DOHH2 (cell line): ENCODE results near the gene SMCR8.

Experiments used
- H3F3A ChIP-seq: fragments of 200-600 bp; sonication (generic), shearing (Covaris generic); 2 replicates; pipeline ENCODE4 v1.6.0; 2016; ENCODE audit warnings: antibody characterized with exemption, mild to moderate bottlenecking; ENCODE audit not compliant: control insufficient read depth, insufficient read depth
- H3K27ac ChIP-seq: fragments of 200-600 bp; sonication (generic); 2 replicates; pipeline ENCODE4 v1.5.1; 2014; ENCODE audit warnings: low read depth, mild to moderate bottlenecking, low read length, moderate library complexity
- H3K27me3 ChIP-seq: fragments of 200-600 bp; sonication (generic); 2 replicates; pipeline ENCODE4 v1.6.1; 2014; ENCODE audit warnings: mild to moderate bottlenecking, low read length, mixed read lengths; ENCODE audit not compliant: control insufficient read depth
- H3K36me3 ChIP-seq: fragments of 200-600 bp; sonication (generic); 2 replicates; pipeline ENCODE4 v1.6.1; 2014; ENCODE audit warnings: mild to moderate bottlenecking, low read length, moderate library complexity, mixed read lengths; ENCODE audit not compliant: control insufficient read depth
- H3K4me1 ChIP-seq: fragments of 200-600 bp; sonication (generic); 2 replicates; pipeline ENCODE4 v1.6.1; 2014; ENCODE audit warnings: mild to moderate bottlenecking, low read length, mixed read lengths; ENCODE audit not compliant: control insufficient read depth
- H3K4me2 ChIP-seq: fragments of 200-600 bp; sonication (generic); 2 replicates; pipeline ENCODE4 v1.6.0; 2014; ENCODE audit warnings: mild to moderate bottlenecking, low read length, moderate library complexity
- H3K4me3 ChIP-seq: fragments of 200-600 bp; sonication (generic); 2 replicates; pipeline ENCODE4 v1.5.1; 2014; ENCODE audit warnings: mild to moderate bottlenecking, low read length, mixed read lengths
- H3K79me2 ChIP-seq: fragments of 200-600 bp; sonication (generic); 2 replicates; pipeline ENCODE4 v1.6.1; 2014; ENCODE audit warnings: mild to moderate bottlenecking, low read length, mixed read lengths; ENCODE audit not compliant: control insufficient read depth
- H3K9me2 ChIP-seq: fragments of 200-600 bp; sonication (generic); replicated peaks from 2 replicates; pipeline ENCODE4 v1.6.1; 2014; ENCODE audit warnings: mild to moderate bottlenecking, low read length, mixed read lengths; ENCODE audit not compliant: control insufficient read depth
- H3K9me3 ChIP-seq: fragments of 200-600 bp; sonication (generic); 2 replicates; pipeline ENCODE4 v1.6.1; 2014; ENCODE audit warnings: antibody characterized with exemption, low read length, mixed read lengths; ENCODE audit not compliant: control insufficient read depth, insufficient read depth
- H4K20me1 ChIP-seq: fragments of 200-600 bp; sonication (generic); 2 replicates; pipeline ENCODE4 v1.6.0; 2014; ENCODE audit warnings: low read depth, mild to moderate bottlenecking, antibody characterized with exemption, low read length, moderate library complexity; ENCODE audit not compliant: control insufficient read depth, insufficient read depth
- CTCF ChIP-seq: fragments of 200-600 bp; sonication (generic); IDR thresholded peaks from one replicate; pipeline ENCODE4 v1.5.1; 2014; ENCODE audit warnings: antibody characterized with exemption, mild to moderate bottlenecking, low read depth, low read length; ENCODE audit not compliant: poor library complexity, severe bottlenecking
- EZH2phosphoT487 ChIP-seq: fragments of 200-600 bp; sonication (generic); IDR thresholded peaks from 2 replicates; pipeline ENCODE4 v1.6.1; 2017; ENCODE audit warnings: borderline replicate concordance, mild to moderate bottlenecking, antibody characterized with exemption, low read length, moderate library complexity, mixed read lengths

Gene SMCR8

GRCh38 chr17:18280249-18280648 is 34.8 kb upstream of the SMCR8 start:
- Histone ChIP-seq H3F3A (no peaks in the 10 kb centered on the region), H3K4me2 (no peak overlapping the region), H3K36me3 (peaks cover 76% of the 10 kb centered on the region), H3K4me1 (no peaks in the 10 kb centered on the region), H3K9me2 (no peaks in the 10 kb centered on the region), H3K4me3 (no peak overlapping the region), H3K9me3 (no peaks in the 10 kb centered on the region), H3K79me2 (no peaks in the 10 kb centered on the region), H3K27me3 (no peaks in the 10 kb centered on the region), H4K20me1 (no peaks in the 10 kb centered on the region), H3K27ac (no peak overlapping the region)
- TF ChIP-seq CTCF (no peak), EZH2phosphoT487 (no peak)

- Histone ChIP-seq H4K20me1 (no peaks in the 10 kb centered on the region), H3K79me2 (no peaks in the 10 kb centered on the region), H3K27ac (no peak overlapping the region), H3K36me3 (peaks cover 81% of the 10 kb centered on the region), H3K9me3 (no peaks in the 10 kb centered on the region), H3K4me1 (no peaks in the 10 kb centered on the region), H3K4me2 (no peak overlapping the region), H3K27me3 (no peaks in the 10 kb centered on the region), H3K9me2 (no peaks in the 10 kb centered on the region), H3F3A (no peaks in the 10 kb centered on the region), H3K4me3 (no peak overlapping the region)
- TF ChIP-seq CTCF (no peak), EZH2phosphoT487 (no peak)
Observed at GRCh38 chr17:18280766-18281371, 34.2 kb upstream of the SMCR8 start.

- H3K4me1 ChIP-seq, result no peaks in the 10 kb centered on the region
- no peaks in the 10 kb centered on the region for H3F3A ChIP-seq
- no peaks in the 10 kb centered on the region for H3K79me2 ChIP-seq
- H4K20me1 ChIP-seq, result no peaks in the 10 kb centered on the region
- H3K9me2 ChIP-seq, result no peaks in the 10 kb centered on the region
- H3K27me3 ChIP-seq, result no peaks in the 10 kb centered on the region
- no peak overlapping the region for H3K4me3 ChIP-seq
- H3K9me3 ChIP-seq, result no peaks in the 10 kb centered on the region
- no peak overlapping the region for H3K4me2 ChIP-seq
- H3K36me3 ChIP-seq, result peaks cover 77% of the 10 kb centered on the region
- TF ChIP-seq CTCF, result no peak
- TF ChIP-seq EZH2phosphoT487, result no peak
- H3K27ac ChIP-seq, result no peak overlapping the region
Observed at GRCh38 chr17:18281788-18282187, 33.3 kb upstream of the SMCR8 start.

- H3K27ac ChIP-seq, result no peak overlapping the region
- H4K20me1 ChIP-seq, result no peaks in the 10 kb centered on the region
- no peaks in the 10 kb centered on the region for H3K27me3 ChIP-seq
- H3K4me2 ChIP-seq, result no peak overlapping the region
- H3K36me3 ChIP-seq, result peaks cover 73% of the 10 kb centered on the region
- H3K9me2 ChIP-seq, result no peaks in the 10 kb centered on the region
- no peak overlapping the region for H3K4me3 ChIP-seq
- no peaks in the 10 kb centered on the region for H3K79me2 ChIP-seq
- H3K4me1 ChIP-seq, result no peaks in the 10 kb centered on the region
- no peaks in the 10 kb centered on the region for H3F3A ChIP-seq
- H3K9me3 ChIP-seq, result no peaks in the 10 kb centered on the region
- TF ChIP-seq CTCF (no peak), EZH2phosphoT487 (no peak)
Observed at GRCh38 chr17:18285296-18285695, 29.8 kb upstream of the SMCR8 start.
